ENCODE data around the gene ALPL. TPM values are rescaled to one million over a fixed set of nuclear protein-coding genes. Genes with fewer than 3 reads are reported as not detected.

Gene ALPL
- total and polyA plus RNA-seq, 2 of the 4 experiments (the other 2 are of a cell fraction) = 0.54 to 2.2 TPM

DNA sequence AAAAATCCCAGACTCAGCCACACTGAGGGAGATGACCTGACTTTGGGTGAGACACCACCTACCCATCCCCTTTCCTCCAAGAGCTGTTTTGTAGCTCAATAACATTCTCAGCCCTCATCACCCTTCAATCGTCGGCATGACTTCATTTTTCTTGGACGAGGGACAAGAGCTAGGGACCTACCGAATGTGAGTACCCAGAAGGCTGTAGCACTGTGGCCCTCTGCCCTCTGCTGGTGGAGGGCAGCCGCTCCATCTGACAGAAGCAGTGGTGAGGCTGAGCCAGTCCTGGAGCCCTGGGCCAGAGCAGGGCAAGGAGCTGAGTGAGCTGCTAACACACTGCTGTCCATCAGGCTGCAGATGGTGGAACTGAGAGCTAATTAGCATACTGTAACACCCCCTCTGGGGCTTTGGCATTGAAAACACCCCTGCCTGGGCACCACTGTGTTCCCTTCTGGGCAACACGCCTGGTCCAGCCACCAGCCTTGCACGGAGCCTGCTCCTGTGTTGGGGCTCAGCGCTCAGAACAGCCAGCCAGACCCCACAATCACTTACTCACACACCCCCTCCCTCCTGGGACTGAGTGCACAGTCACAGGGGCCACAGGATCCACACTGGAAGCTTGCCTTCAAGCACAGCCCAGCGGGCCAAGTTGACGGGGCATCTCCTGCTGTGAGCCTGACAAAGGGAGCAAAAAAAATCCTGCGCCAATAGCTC lies 18.3 kb upstream of the ALPL start (continued):
- TF ChIP-seq ELK1 (IDR thresholded peaks at IDR 0.05; ENCODE audit: borderline replicate concordance, low read depth, low read length) = no peak

All from IMR-90 (cell line).